Stimulated activated CD8-positive, alpha-beta memory T cell treated with anti-CD3 and anti-CD28 coated beads, Interleukin-12 subunit alpha, Interleukin-12 subunit beta, amount 100 ng/mL, for 24 hours (primary cell): ENCODE measurements around the gene HNRNPLL.
A peak's percentile ranks its signal among the peaks of the same experiment; 100 is the strongest.
"Not testable (repeated sequence)": the region's sequence is repeated elsewhere in the genome, so short reads cannot be mapped to it uniquely, and the experiment has no call there.

Source experiments
- DNase-seq: peaks from one replicate; pipeline ENCODE4 v3.0.0-alpha.2; 2020; ENCODE audit errors: extremely low read depth

HNRNPLL gene

GRCh38 chr2:38602732-38603401 is at the start of gene HNRNPLL:
Gene HNRNPLL (minus strand): TSS chr2:38602928. CDS start chr2:38602626, 302 bp downstream.
- peak; percentile 91 for DNase-seq

GRCh38 chr2:38650717-38651116 is 48.0 kb upstream of the HNRNPLL start:
- DNase-seq = no peak

- DNase-seq = no peak
Observed at GRCh38 chr2:38650012-38650411, 47.3 kb upstream of the HNRNPLL start.

- no peak for DNase-seq
Observed at GRCh38 chr2:38649176-38649728, 46.5 kb upstream of the HNRNPLL start.

GRCh38 chr2:38648107-38648761 is 45.5 kb upstream of the HNRNPLL start:
- no peak for DNase-seq

GRCh38 chr2:38643683-38644511 is 41.2 kb upstream of the HNRNPLL start:
- not testable (repeated sequence) for DNase-seq

- DNase-seq = no peak
Observed at GRCh38 chr2:38643021-38643671, 40.4 kb upstream of the HNRNPLL start.

- DNase-seq = not testable (repeated sequence)
Observed at GRCh38 chr2:38642373-38643017, 39.8 kb upstream of the HNRNPLL start.

GRCh38 chr2:38636069-38636468 is 33.3 kb upstream of the HNRNPLL start:
- no peak for DNase-seq

- no peak for DNase-seq
Observed at GRCh38 chr2:38635139-38635538, 32.4 kb upstream of the HNRNPLL start.

GRCh38 chr2:38634684-38635083 is 32.0 kb upstream of the HNRNPLL start:
- DNase-seq = no peak

- DNase-seq = no peak
Observed at GRCh38 chr2:38633895-38634294, 31.2 kb upstream of the HNRNPLL start.

GRCh38 chr2:38632980-38633379 is 30.3 kb upstream of the HNRNPLL start:
- no peak for DNase-seq

- no peak for DNase-seq
Observed at GRCh38 chr2:38631976-38632375, 29.2 kb upstream of the HNRNPLL start.

- no peak for DNase-seq
Observed at GRCh38 chr2:38629684-38630083, 27.0 kb upstream of the HNRNPLL start.

GRCh38 chr2:38627391-38627790 is 24.7 kb upstream of the HNRNPLL start:
- DNase-seq = no peak

- no peak for DNase-seq
Observed at GRCh38 chr2:38626326-38627035, 23.8 kb upstream of the HNRNPLL start.

GRCh38 chr2:38622210-38622609 is 19.5 kb upstream of the HNRNPLL start:
- DNase-seq = no peak

- no peak for DNase-seq
Observed at GRCh38 chr2:38621018-38621417, 18.3 kb upstream of the HNRNPLL start.

- DNase-seq = no peak
Observed at GRCh38 chr2:38620282-38620977, 17.7 kb upstream of the HNRNPLL start.
